Suppressor macrophage treated with lipopolysaccharide for 1 hour (primary cell): Measurements from ENCODE around the gene TMEM72.

ENCODE experiments used
- DNase-seq, 3 donors: peaks; one replicate each; pipeline ENCODE4 v3.0.0-alpha.2; 2020 to 2022

The TMEM72 gene

DNA sequence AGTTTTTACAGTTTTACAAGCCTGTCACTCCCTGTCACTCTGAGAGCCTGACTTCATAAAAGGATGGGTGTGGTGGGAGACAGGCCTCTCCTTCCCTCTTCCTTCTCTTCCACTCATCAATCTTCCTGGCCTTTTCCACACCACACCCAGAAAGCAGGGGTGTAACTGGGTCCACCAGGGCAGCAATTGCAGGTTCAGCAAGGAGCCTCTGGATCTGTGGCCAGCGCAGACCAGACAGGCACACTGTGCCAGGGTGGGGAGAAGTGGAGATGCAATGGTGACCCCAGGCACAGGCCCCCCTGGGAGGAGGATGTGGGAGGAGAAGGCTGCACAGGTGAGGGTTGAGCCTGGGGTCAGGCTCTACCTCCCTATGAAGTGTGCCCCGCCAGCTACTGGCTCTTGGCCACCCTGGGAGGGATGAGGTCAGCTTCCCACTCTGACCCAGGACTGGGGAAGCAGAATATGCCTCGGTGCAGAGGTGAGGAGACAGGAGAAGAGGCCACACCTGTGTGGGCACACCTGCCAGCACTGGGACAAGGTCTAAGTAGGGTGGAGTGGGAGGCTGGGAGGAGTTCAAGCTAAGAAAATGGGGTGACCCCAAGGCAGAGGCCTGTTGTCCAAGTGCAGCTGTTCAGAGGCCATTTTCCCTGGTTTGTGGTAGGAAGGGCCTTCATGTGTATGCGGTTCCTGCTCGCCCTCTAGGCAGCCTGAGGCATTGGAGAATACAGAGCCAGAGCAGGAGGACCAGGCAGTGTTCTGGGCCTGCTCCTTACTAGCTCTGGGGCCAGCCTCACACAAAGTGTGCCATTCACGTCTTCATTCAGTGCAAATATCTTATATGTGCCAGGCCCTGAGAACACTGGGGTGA, 20.2 kb upstream of the TMEM72 start:
- DNase-seq = no peak

DNA sequence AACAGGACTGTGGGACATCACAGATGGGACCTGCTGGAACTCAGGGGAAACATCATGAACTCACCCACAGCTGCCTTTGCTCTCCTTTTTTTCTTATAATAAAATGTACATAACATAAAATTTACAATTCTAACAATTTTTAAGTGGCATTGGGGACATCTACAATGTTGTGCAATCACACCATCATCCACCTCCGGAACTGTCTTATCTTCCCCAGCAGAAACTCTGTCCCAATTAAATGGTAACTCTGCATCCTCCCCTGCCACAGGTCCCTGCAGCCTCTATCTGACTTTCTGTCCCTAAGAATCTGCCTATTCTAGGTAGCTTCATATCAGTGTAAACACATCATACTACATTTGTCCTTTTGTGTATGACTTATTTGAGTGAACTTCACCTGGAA, 19.4 kb upstream of the TMEM72 start:
- no peak for DNase-seq

- DNase-seq = no peak
Observed at GRCh38 chr10:44893604-44894468, 17.3 kb upstream of the TMEM72 start.

DNA sequence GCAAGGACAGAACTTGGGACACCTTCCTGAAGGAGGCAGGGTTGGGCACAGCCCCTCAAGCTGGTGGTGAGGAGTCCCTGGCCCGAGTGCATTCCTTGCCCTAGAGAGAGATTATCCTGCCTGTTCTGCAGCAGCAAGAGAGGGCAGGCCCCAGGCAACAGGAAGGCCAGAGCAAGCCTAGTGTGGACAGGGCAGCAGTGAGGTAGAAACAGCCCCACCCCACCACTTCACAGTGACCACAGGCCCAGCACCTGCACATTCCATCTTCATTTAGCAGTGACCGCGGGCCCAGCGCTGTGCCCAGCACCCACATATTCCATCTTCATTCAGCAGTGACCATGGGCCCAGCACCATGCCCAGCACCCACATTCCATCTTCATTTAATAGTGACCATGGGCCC, 16.4 kb upstream of the TMEM72 start:
- no peak for DNase-seq

- no peak for DNase-seq
Observed at GRCh38 chr10:44895280-44895679, 15.9 kb upstream of the TMEM72 start.

GRCh38 chr10:44897049-44897448, 14.1 kb upstream of the TMEM72 start:
- DNase-seq = no peak

DNA sequence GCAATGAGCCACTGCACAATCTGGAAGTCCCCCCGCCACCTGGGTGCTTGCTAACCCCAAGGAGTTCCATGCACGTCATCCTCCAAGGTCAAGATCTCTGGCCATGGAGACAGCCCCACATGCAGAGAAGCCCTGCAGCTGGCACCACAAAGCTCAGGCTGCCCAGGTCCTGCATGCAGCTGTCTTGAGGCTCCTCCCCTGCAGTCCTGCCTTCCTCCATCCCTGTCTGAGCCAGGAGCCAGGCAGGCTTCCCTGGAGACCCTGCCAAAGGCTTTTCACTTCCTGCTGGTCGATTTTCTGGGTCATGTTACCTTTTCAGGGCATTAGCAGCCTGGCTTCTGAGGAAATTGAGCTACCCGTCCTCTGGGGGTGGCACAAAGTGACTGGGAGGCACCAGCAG, 12.5 kb upstream of the TMEM72 start:
- no peak for DNase-seq

DNA sequence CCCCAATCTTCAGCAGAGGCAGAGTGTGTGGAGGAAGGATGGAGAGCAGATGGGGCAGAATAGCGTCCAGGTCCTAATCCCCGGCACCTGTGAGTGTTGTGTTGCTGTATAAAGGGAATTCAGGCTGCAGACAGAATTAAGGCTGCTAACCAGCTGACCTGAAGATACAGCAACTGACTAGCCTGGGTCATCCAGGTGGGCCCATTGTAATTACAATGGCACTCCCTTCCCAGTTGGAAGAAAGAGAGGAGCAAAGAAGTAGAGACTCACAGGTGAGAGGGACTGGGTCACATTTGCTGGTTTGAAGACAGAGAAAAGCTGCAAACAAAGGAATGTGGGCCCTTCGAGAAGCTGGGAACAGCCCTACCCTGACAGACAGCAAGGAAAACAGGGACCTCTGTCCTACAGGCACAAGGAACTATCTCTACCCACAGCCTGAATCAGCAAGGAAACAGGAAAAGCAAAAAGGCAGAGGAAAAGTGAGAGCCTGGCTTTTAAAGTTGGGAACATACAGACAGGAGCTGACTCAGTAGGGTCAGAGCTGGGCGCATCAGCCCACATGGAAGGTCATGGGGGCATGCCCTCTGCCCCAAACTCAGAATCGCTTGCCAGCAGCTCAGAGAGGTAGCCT, 11.6 kb upstream of the TMEM72 start:
- DNase-seq = no peak

GRCh38 chr10:44902941-44903545, 8.1 kb upstream of the TMEM72 start:
- DNase-seq = no peak

DNA sequence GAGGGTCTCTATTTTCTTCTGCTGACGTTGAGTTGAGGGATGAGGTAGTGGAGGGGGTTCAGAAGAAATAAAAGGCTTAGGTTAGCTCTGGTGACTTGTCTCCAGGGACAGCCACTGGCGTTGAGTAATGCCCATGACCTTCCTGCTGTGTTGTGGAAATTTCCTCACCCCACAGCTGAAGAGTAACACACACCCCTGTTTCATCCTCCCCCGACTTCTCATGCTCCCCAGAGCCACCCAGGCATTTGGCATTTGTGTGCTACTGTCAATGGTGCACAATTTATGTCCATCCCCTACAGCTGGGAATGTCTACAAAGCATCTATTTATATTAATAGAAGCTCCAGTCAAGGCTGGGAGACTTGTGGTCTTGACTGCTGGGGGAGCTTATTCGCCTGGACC, 4.7 kb upstream of the TMEM72 start:
- DNase-seq = peak in 1 of 3 donors; percentile 6

- no peak for DNase-seq
Observed at GRCh38 chr10:44907556-44907955, 3.6 kb upstream of the TMEM72 start.

DNA sequence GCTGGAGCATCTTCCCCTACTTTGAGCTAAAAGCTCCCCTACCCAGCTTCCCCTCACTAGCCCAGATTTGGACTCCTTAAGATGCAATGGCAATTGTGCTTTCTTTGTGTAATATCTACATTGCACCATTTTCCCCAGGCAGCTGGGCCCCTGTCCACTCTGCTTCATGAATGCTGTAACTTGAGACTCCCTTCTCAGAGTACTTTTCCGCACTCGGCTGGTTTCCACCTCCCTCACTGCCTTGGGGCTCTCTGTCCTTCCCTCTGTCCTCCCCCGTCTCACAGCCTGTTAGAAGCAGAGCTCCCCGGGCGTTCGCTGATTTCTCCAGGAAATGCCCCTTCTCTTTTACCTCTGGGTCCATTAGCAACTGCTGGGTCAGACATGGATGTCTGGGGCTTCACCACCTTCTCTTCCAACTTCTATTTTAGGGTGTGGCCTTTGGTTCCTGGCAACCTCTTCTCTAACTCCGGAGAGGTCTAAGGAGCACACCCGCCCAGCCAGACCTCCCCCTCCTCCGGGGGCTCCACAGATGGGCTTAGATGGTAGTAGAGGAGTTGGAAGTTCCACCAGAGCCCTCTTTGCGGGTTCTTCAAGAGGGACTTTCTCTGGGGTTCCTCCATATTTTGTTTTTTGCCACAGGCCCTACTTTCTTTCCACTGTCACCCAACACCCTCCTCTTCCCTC, 2.9 kb upstream of the TMEM72 start:
- no peak for DNase-seq

- DNase-seq = no peak
Observed at GRCh38 chr10:44908936-44909630, 2.1 kb upstream of the TMEM72 start.

DNA sequence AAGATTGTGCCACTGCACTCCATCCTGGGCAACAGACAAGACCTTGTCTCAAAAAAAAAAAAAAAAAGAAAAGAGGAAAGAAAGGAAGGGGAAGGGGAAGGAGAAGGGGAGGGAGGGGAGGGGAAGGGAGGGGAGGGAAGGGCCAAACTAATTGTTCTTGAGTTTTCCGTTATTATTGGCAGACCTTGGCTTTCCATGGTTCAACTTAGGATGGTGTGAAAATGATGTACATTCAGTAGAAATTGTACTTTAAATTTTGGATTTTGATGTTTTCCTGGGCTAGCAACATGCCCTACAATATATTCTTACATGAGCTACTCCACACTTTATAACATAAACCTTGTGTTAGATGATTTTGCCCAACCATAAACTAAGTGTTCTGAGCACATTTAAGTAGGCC, 1.2 kb upstream of the TMEM72 start:
- no peak for DNase-seq

DNA sequence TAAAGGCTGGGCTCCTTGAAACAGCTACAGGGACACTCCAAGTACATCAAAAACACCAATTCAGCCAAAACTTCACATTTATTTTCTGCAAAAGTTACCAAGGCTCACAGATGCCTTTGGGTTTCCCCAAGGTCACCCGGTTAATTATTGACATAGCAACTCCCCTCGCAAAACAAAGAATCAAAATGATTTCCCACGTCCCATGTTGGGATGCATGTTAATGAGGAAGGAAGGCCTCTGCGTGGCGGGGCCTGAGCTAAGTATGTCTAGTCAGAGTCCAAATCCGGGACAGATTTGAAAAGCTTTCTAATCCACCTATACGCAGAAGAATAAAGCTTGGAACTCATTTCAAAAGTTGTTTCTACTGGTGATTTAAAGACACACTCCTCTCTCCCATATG, 535 bp upstream of the TMEM72 start:
- no peak for DNase-seq

- no peak for DNase-seq
Observed at GRCh38 chr10:44911951-44912350, 814 bp downstream of the TMEM72 start.

DNA sequence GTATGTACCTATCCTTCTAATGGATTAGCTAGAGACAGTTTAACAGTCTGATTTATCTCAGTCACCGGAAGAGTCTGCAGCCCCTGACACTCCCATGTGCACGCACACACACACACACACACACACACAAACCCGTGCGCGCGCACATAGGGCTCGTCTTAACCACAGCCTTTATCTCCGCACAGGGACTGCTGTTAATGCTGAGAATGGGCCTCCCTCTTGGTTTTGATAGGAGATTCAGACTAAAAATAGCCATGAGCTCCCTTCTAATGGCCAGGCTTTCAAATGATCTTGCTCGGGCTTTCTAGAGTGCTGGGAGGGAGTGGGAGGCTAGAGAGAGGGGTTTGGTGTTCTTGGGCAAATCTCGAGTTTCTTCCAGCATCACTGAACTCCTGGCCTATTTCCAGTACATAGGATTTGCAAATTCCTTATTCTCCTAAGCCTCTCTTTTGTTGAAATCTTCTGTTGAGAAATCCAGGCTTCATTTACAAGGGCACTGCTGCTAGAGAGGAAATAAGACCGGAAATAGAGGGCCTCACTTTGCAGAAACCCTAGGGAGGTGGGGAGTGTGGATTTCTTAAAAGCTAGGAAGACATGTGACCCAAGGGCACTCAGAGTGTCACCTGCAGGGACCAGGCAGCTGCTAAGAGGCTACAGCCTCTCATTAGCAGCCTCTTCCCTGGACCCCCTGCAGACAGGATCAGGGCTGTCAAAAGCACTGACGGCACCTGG, 2.4 kb downstream of the TMEM72 start:
- DNase-seq = peak in 2 of 3 donors; percentile 36 to 40

GRCh38 chr10:44914891-44915290, 3.8 kb downstream of the TMEM72 start:
- no peak for DNase-seq

DNA sequence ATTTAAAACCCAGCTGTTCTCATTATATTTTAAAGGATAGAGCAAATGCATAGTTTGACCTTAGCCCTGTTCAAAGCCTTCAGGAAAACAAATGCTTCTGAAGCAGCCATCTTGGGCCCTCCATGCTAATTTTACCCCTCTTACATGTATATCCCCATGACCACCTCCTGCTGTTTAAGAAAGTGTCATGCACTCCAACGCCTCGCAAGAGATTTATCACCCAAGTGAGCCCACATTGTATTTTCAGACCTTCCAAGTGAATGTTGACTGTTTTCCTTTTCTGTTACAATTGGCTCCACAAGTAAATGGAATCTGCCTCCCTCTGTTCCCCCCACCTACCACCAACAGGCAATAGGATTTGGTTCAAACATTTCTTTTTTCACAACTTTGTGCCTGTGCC, 5.3 kb downstream of the TMEM72 start:
- DNase-seq = no peak

DNA sequence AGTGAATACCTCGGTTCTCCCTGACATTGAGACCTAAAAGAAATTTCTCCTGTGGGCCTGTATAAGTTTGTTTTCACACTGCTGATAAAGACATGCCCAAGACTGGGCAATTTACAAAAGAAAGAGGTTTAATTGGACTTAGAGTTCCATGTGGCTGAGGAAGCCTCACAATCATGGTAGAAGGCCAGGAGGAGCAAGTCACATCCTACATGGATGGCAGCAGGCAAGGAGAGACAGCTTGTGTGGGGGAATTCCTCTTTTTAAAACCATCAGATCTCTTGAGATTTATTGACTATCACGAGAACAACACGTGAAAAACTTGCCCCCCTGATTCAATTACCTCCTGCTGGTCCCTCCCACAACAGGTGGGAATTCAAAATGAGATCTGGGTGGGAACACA, 6.7 kb downstream of the TMEM72 start:
- DNase-seq = no peak

DNA sequence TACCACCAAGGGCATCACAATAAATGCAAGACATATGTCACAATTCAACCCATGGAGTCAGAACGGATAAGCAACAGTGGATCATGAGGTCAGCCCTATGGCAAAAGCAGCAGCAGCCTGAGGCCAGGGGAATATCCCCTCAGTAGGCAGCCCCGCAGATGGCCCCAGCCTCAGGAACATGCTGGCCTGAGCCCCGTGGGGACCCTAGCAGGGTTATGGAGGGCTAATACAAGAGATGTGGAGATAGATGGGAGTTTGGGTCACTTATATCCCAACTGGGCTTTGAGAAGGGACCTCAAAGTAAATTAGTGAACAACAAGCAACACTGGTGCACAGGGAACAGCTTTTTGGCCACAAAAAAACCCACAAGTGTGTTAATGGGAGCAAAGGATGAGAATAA, 9.1 kb downstream of the TMEM72 start:
- no peak for DNase-seq
